ENCODE measurements around the gene ANP32E. TPM values are rescaled to one million over a fixed set of nuclear protein-coding genes. Genes with fewer than 3 reads are reported as not detected.
"Not testable (repeated sequence)": the region's sequence is repeated elsewhere in the genome, so short reads cannot be mapped to it uniquely, and the experiment has no call there.

ANP32E gene
- polyA plus RNA-seq, 1 donor = 157 TPM

DNA sequence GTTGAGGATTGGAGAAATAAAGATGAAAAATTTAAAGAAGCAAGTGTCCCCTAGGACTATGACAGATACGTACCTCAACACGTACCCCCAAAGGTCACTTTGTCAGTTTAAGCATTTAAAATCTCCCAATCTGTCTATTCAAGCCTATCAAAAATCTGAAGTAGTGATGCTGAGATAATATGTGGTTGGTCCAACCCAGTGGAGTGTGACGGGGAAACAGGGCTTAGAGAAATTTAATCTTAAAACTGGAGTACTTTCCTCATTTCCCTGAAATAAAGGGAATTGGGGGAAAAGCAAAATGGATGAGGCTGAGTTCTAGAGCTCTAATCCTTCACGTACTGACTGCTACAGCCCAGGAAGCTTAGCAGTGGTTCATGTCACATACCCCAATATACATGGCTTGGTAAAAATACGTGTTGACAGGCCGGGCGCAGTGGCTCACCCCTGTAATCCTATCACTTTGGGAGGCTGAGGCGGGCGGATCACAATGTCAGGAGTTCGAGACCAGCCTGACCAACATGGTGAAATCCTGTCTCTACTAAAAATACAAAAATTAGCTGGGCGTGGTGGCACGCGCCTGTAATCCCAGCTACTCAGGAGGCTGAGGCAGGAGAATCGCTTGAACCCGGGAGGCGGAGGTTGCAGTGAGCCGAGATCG lies 21.7 kb downstream of the ANP32E start:
- not testable (repeated sequence) for DNase-seq

DNA sequence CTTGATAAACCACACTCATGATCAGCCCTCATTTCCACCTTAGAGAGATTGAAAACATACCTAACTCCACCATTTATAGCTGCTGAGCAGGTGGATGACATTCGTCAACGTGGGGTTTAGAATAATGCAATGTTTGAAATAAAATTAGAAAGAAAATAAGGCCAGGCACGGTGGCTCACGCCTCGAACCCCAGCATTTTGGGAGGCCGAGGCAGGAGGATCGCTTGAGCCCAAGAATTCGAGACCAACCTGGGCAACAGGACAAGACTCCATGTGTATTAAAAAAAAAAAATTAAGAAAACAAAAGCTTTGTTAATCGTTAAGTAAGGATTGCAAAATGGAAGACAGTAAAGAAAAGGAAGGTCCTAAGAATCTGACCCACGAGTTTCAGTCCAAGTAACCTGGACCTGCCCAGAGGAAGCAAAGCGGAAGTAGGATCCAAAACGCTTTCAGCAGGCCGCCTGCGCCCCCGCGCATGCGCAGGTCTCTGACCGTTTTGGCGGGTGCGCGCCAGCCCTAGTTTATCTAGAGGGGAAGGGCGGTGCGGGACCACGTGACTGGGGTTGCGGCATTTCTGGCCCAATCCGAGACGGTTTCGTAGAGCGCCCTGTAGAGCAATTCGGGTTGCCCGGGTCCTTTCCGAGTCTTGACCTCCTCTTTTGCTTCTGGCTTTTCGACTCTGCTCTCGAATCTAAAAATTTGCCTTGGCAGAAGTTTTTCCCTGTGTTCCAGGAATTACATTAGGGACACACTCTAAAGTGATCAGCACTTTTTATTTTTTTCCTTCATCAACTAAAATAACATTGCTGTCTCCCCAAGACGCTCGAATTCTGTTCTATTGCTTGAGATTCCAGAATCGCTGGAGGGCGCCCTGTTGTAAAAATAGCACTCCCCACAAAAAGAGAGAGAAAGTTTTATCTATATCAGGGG lies 22.5 kb downstream of the ANP32E start:
- peak; percentile 92 for DNase-seq

- no peak for DNase-seq
Observed at GRCh38 chr1:150212070-150212469, 23.8 kb downstream of the ANP32E start.

DNA sequence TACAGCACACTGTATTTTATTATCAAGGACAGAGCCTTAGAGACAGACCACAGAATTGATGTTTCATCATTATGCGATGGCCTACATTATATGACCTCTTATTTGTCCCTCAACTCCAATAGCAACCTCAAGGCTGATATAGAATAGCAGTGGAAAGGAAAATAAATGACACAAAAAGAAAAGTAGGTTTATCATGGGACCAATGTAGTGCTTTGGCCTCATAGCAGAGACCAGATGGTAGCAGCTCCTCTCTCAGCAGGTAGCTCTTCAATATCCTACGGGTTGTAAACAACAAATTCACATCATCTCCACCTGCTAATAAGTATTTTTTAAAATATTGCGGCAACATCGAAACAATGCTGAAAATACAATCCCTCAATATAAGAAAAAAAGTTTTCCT lies 25.2 kb downstream of the ANP32E start:
- DNase-seq = no peak

- no peak for DNase-seq
Observed at GRCh38 chr1:150210091-150210490, 25.8 kb downstream of the ANP32E start.

- not testable (repeated sequence) for DNase-seq
Observed at GRCh38 chr1:150208460-150208859, 27.5 kb downstream of the ANP32E start.

GRCh38 chr1:150207281-150207971 lies 28.5 kb downstream of the ANP32E start:
- DNase-seq = no peak

DNA sequence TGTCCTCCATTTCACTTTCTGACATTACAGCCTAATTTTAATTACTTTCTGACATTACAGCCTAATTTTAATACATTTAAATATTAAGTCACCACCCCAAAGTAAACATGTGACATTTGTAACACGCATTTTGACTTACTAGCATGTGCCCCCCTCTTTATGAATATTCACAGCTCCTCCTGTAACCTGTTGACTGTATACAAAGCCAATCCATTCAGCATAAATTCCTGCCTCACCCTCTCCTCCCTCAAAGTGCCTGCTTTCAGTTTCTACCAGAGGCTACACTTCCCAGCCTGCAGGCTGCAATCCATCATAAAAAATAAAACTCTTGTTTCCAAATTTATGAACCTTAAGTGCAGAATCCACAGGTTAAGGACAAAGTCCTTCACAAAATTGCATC lies 39.5 kb downstream of the ANP32E start:
- no peak for DNase-seq

GRCh38 chr1:150194381-150195031 lies 41.4 kb downstream of the ANP32E start:
- DNase-seq = no peak

DNA sequence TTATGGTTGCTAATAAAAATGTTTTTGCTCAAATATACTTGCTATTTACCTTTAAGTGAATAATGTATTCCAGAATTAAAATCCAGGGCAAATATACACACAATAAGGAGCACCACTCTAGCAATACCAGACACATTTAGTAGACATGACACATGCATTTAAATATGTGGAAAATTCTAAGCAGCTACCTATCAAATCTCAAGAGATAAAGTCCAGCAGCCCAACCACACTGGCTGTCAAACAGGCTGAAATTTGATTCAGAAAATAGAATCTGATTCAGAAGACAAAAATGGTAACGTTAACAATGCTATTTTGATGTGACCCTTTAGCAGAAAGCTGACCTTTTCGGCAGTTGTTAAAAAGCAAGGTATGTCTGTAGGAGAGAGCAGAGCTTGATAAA lies 43.9 kb downstream of the ANP32E start:
- DNase-seq = no peak

GRCh38 chr1:150187560-150187931 lies 48.4 kb downstream of the ANP32E start:
- no peak for DNase-seq

GRCh38 chr1:150186789-150187559 lies 48.9 kb downstream of the ANP32E start:
- no peak for DNase-seq

GRCh38 chr1:150186438-150186788 lies 49.5 kb downstream of the ANP32E start:
- not testable (repeated sequence) for DNase-seq

- no peak for DNase-seq
Observed at GRCh38 chr1:150185481-150185880, 50.4 kb downstream of the ANP32E start.

DNA sequence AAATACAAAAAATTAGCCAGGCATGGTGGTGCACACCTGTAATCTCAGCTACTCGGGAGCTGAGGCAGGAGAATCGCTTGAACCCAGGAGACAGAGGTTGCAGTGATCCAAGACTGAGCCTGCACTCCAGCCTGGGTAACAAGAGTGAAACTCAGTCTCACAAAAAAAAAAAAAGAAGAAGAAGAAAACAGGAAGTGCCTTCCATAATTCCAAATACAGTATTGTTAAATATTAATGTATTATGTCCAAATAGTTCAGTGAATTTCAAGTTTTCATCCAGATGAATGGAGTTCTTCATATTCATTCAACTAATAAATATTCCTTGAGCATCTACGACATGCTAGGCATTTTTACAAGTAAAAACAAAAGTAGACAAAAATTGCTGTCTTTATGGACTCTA lies 52.9 kb downstream of the ANP32E start:
- no peak for DNase-seq

DNA sequence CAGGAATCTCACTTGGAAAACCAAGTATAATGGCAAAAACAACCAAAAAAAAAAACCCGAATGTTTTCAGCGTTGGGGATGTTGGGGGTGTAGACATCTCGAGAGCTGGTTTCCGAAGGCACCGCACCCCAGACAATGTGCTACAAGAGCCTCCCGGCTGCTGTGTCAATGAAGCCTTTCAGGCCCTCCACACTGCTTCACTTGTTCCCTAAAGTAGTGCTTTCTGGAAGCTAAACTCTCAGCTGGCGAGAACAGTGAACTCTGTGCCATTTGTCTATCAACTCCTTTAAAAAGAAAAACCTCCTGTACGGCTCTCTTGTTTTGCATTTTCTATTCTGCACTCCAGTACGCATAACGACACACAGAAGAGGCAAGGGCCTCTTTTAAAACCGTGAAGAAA lies 53.7 kb downstream of the ANP32E start:
- DNase-seq = no peak

DNA sequence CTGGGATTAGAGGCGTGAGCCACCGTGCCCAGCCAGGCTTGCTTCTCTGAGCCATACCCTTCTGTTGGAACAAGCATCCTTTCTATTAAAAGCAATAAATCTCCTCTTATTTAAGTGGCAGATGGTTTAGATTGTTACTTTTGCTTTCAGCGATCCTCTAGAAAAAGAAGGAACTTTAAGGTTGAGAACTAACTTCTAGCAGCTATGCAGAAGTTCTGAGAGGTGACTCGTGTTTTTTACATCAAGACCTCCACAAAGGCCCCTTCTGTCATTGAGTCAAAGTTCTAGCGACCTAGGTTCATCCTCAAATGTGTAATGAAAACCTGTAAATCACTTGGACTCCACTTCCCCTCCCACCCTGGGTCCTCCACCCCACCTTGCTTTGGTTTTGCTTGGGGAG lies 55.4 kb downstream of the ANP32E start:
- DNase-seq = no peak

DNA sequence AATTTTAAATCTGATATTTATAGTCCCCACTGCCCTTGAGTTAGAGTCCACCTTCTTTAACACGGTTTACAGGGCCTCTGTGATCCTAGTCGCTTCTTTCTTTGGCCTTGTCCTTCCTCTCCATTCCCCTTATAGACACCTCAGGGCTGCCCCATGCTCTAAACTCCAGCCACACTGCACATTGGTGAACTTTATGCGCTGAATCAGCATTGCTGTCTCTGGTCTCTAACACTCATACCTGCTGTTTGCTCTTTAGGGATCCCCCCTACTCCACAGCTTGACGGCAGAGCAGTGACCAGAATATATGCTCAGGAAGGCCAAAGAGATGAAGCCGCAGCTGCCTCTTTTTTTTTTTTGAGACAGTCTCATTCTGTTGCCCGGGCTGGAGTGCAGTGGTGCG lies 56.0 kb downstream of the ANP32E start:
- DNase-seq = no peak

- DNase-seq = no peak
Observed at GRCh38 chr1:150178548-150178947, 57.4 kb downstream of the ANP32E start.

- no peak for DNase-seq
Observed at GRCh38 chr1:150176593-150176992, 59.3 kb downstream of the ANP32E start.

GRCh38 chr1:150173141-150173585 lies 62.7 kb downstream of the ANP32E start:
- DNase-seq = no peak

DNA sequence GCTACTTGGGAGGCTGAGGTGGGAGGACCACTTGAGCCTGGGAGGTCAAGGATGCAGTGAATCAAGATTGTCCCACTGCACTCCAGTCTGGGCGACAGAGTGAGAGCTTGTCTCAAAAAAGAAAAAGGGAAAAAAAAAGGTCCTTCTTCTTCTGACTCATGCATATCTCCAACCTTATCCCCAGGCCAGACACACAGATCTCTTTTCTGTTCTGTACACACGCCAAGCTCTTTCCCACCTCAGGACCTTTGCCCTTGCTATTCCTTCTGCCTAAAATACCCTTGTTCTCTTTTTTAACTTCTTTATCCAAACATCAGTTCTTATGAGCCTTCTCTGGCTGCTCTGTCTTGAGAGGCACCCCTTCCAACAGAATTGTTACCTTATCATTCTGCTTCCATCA lies 64.1 kb downstream of the ANP32E start:
- DNase-seq = no peak
